BE2C (cell line): ENCODE data around the gene SRF.

Source experiments
- DNase-seq: peaks from one replicate; pipeline ENCODE4 v3.0.0-alpha.2; 2020
- H3K27me3 ChIP-seq: fragments of 250-450 bp; sonication (Bioruptor Pico); 2 replicates; pipeline ENCODE4 v1.5.1; 2020; ENCODE audit warnings: mild to moderate bottlenecking
- H3K36me3 ChIP-seq: fragments of 250-450 bp; sonication (Bioruptor Pico); 2 replicates; pipeline ENCODE4 v1.5.1; 2020; ENCODE audit warnings: mild to moderate bottlenecking
- H3K4me1 ChIP-seq: fragments of 250-450 bp; sonication (Bioruptor Pico); 2 replicates; pipeline ENCODE4 v1.5.1; 2020
- H3K4me3 ChIP-seq: 2 replicates; pipeline ENCODE4 v1.5.1; 2011; ENCODE audit warnings: low read depth, low read length
- H3K9me3 ChIP-seq: fragments of 250-450 bp; sonication (Bioruptor Pico); 2 replicates; pipeline ENCODE4 v1.5.1; 2020
- TF ChIP-seq, protein P1 (sequence below): IDR thresholded peaks from 2 replicates; pipeline ENCODE4 v1.5.1; 2012; ENCODE audit warnings: mild to moderate bottlenecking, low read depth, low read length

The SRF gene

DNA sequence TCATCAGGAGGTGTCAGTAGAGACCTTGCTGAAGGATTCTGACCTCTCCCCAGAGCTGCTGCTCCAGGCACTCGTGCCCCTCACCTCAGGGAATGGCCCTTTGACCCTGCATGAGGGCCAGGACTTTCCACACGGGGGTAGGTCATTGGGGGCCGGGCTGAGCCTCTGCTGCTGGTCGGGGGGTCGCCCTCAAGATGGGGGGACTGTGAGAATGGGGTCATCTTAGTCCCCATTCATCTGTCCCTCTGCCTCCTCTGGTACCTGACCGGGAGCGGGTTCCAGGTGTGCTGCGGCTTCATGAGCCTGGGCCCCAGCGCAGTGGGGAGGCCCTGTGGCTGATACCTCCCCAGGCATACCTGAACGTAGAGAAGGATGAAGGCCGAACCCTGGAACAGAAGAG, 42.4 kb downstream of the SRF start:
- no peak for DNase-seq
- no peaks in the 10 kb centered on the region for H3K9me3 ChIP-seq
- H3K4me3 ChIP-seq, result no peak overlapping the region
- no peaks in the 10 kb centered on the region for H3K4me1 ChIP-seq
- TF ChIP-seq, protein P1, sequence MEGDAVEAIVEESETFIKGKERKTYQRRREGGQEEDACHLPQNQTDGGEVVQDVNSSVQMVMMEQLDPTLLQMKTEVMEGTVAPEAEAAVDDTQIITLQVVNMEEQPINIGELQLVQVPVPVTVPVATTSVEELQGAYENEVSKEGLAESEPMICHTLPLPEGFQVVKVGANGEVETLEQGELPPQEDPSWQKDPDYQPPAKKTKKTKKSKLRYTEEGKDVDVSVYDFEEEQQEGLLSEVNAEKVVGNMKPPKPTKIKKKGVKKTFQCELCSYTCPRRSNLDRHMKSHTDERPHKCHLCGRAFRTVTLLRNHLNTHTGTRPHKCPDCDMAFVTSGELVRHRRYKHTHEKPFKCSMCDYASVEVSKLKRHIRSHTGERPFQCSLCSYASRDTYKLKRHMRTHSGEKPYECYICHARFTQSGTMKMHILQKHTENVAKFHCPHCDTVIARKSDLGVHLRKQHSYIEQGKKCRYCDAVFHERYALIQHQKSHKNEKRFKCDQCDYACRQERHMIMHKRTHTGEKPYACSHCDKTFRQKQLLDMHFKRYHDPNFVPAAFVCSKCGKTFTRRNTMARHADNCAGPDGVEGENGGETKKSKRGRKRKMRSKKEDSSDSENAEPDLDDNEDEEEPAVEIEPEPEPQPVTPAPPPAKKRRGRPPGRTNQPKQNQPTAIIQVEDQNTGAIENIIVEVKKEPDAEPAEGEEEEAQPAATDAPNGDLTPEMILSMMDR, result no peak
- H3K36me3 ChIP-seq, result no peaks in the 10 kb centered on the region
- no peaks in the 10 kb centered on the region for H3K27me3 ChIP-seq

DNA sequence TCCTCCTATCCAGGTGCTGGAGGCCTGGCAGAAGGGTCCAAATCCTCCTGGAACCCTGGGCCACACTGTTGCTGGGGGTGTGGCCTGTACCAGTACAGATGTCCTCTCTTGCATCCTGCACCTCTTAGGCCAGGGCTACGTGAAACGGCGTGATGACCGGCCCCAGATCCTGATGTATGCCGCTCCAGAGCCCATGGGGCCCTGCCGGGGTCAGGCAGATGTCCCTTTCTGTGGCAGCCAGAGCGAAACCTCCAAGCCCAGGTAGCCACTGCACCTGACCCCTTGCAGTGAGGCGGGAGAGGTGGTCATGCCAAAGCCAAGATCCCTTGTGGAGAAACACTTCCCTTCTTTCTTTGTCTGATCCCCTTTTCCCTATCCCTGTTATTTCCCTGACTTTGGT, 44.0 kb downstream of the SRF start:
- H3K9me3 ChIP-seq, result no peaks in the 10 kb centered on the region
- no peaks in the 10 kb centered on the region for H3K27me3 ChIP-seq
- H3K4me1 ChIP-seq, result no peaks in the 10 kb centered on the region
- H3K4me3 ChIP-seq, result no peak overlapping the region
- no peak for DNase-seq
- no peaks in the 10 kb centered on the region for H3K36me3 ChIP-seq
- TF ChIP-seq, protein P1, result no peak

DNA sequence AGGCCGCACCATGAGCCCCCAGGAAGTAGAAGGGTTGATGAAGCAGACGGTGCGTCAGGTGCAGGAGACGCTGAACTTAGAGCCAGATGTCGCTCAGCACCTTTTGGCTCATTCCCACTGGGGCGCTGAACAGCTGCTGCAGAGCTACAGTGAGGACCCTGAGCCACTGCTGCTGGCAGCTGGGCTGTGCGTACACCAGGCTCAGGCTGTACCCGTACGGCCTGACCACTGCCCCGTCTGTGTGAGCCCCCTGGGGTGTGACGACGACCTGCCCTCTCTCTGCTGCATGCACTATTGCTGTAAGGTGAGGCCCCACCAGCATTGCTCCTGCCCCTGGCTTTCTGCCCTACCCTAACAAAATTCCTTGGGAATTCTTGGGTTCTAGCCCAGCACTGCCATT, 45.1 kb downstream of the SRF start:
- no peaks in the 10 kb centered on the region for H3K27me3 ChIP-seq
- H3K36me3 ChIP-seq, result no peaks in the 10 kb centered on the region
- no peaks in the 10 kb centered on the region for H3K4me1 ChIP-seq
- H3K4me3 ChIP-seq, result no peak overlapping the region
- no peak for DNase-seq
- TF ChIP-seq, protein P1, result no peak
- H3K9me3 ChIP-seq, result no peaks in the 10 kb centered on the region

DNA sequence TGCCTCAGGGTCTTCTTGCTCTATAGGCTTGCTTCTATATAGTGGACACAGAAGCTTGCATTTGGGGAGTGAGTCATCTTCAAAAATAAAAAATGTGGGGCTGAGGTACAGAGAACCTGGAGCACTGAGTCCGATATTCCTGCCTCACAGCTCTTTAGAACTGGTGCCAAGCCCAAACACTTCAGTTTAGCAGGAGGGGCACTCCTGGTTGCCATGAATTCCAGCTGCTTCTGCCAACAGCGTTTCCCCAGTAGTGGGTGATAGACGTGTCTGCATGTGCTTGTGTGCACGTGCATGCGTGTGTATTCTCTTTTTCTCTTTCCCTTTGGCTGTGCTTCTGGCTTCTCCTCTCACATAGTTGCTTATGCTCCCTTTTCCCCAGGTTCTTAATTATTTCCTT, 46.3 kb downstream of the SRF start:
- TF ChIP-seq, protein P1, result no peak
- Histone ChIP-seq H3K27me3 (no peaks in the 10 kb centered on the region), H3K36me3 (no peaks in the 10 kb centered on the region), H3K4me1 (no peaks in the 10 kb centered on the region), H3K4me3 (no peak overlapping the region), H3K9me3 (no peaks in the 10 kb centered on the region)
- no peak for DNase-seq

DNA sequence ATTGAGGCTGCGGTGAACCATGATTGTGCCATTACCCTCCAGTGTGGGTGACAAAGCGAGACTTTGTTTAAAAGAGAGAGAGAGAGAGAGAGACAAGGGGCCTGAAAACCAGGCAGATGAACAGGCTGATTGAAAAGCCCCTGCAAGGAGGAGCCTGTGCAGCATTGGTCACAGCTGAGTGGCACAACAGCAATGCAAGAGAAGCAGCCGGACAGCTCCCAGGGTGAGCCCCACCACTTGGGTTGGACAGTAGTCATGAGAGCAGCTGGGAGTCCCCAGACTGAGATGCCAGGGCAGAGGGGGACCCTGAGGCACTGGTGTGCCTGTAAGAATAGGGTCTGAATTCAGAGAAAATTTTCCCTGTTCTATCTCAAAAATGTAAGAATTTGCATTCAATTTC, 48.0 kb downstream of the SRF start:
- no peaks in the 10 kb centered on the region for H3K4me1 ChIP-seq
- peaks cover 4% of the 10 kb centered on the region; the same call in 1 of the 2 replicates for H3K36me3 ChIP-seq
- DNase-seq, result no peak
- no peak overlapping the region for H3K4me3 ChIP-seq
- no peaks in the 10 kb centered on the region for H3K9me3 ChIP-seq
- H3K27me3 ChIP-seq, result no peaks in the 10 kb centered on the region
- TF ChIP-seq, protein P1, result no peak

DNA sequence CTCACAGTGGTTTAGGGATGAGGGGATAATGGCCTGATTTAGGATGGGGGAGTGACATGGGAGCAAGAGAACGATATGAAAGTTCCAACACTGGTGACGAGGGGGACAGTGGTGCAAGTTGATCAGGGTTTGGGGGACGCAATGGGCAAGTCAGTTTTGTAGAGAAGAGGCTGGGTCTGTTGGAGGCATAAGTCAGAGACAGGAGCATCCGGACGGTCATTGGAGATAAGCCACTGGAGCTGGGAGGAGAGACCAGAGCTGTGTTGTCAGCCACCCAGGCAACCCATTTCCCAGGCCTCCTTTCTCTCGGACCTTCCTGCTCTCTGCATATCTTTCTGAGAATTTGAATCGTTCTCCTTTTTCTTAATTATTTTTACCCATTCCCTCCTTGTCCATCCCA, 48.7 kb downstream of the SRF start:
- TF ChIP-seq, protein P1, result no peak
- Histone ChIP-seq H3K27me3 (no peaks in the 10 kb centered on the region), H3K9me3 (no peaks in the 10 kb centered on the region), H3K36me3 (peaks cover 6% of the 10 kb centered on the region; the same call in 1 of the 2 replicates), H3K4me1 (no peaks in the 10 kb centered on the region), H3K4me3 (no peak overlapping the region)
- no peak for DNase-seq
